ENCODE measurements around the gene ERI3.

Gene ERI3

GRCh38 chr1:44259090-44259489 lies 96.0 kb downstream of the ERI3 start:
- DNase-seq = no peak

GRCh38 chr1:44256762-44257554 lies 98.1 kb downstream of the ERI3 start:
- DNase-seq = no peak

GRCh38 chr1:44254392-44254910 lies 100.6 kb downstream of the ERI3 start:
- DNase-seq = no peak

- DNase-seq = no peak
Observed at GRCh38 chr1:44251989-44252671, 102.9 kb downstream of the ERI3 start.

DNA sequence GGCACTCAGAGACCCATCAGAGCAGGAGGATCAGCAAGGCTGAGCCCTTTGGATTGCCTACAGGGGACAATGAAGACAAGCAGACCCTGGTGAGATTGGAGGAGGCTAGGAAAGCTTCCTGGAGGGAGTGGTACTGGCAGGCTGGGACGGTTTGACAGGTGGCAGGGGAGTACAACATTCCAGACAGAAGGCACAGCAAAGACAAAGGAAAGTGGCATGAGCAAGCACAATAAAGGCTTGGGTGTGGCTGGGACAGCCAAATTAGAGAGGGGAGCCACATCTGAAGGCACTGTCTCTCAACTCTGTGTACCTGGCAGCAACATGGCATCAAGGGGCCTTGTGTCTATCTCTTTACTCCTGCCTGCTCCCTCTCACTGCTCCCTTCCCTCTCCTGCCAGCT lies 103.6 kb downstream of the ERI3 start:
- no peak for DNase-seq

GRCh38 chr1:44250068-44250781 lies 104.8 kb downstream of the ERI3 start:
- DNase-seq = no peak

- no peak for DNase-seq
Observed at GRCh38 chr1:44249543-44249942, 105.5 kb downstream of the ERI3 start.

- no peak for DNase-seq
Observed at GRCh38 chr1:44246806-44247205, 108.3 kb downstream of the ERI3 start.

DNA sequence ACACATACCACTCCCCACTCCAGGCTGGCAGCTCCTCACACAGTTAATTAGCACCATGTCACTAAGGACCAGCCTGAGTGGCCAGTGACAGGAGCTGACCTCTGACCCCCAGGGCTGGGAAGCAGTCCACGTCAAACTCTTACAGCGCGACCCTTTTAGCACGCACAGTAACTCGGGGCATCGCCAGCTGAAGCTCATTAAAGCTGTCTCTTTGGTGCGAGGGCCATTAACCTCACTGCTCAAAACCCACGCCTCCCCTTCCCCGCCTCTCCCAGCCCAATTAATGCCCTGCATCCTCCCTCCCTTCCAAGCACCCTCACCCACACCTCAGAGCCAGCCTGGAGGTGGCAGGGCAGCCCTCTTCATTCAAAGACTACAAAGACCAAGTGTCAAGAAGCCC lies 110.1 kb downstream of the ERI3 start:
- DNase-seq = no peak

- no peak for DNase-seq
Observed at GRCh38 chr1:44243782-44244495, 111.1 kb downstream of the ERI3 start.

DNA sequence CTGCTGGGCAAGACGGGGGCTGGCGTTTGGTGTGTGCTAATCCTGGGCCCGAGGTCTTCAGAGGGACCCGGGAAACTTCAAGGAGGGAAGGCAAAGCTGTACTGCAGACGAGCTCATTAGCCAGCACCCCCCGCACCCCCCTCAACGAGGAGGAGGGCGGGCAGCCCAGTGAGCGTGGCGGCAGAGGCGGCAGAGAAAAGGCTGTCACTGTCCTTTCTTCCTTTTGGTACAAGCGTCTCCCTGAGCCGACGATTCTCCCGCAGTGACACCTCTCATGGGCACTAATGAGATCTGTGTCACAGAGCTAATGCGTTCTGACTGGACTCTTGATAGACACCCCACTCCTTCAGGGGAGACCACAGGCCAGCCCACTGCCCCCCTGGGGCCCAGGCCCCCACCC lies 112.3 kb downstream of the ERI3 start:
- DNase-seq = no peak

DNA sequence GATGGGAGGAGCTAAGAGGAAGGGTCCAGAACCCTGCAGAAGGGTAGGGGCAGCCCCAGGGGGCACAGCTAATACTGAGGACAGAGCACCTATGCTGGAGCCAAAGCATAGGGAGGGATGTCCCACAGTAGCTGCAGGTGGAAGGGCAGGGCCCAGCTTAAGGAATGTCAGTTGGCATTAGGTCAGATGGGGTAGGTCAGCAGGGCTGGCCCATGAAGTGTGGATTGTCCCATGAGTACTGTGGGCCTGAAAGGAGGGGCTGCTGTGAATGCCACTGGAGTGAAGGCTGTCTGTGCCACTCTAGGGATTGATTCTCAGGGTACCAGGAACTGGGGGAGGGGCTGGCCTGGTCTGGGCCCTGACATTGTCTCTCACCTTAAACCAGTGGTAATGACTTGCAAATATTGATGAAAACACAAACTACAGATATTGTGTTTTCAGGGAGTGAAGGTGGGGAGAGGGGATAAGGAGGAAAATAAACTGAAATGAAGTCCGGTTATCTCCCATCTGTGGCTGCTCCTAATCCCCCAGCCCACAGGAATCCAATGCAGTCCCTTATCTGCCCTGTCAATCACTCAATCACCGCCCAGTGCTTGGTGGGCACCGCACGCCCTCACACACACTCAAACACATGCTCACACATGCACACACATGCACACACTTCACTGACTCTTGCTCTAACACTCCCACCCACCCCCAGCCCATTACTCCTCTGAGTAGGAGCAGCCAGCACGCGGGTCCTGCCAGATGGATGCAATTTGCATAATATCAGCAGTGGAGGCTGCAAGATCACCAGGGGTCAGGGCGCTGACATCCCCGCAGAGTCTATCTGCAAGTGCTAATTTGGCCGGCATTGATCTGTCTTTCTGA lies 114.0 kb downstream of the ERI3 start:
- DNase-seq = no peak

- no peak for DNase-seq
Observed at GRCh38 chr1:44239961-44240371, 115.1 kb downstream of the ERI3 start.

GRCh38 chr1:44239331-44239960 lies 115.6 kb downstream of the ERI3 start:
- no peak for DNase-seq

DNA sequence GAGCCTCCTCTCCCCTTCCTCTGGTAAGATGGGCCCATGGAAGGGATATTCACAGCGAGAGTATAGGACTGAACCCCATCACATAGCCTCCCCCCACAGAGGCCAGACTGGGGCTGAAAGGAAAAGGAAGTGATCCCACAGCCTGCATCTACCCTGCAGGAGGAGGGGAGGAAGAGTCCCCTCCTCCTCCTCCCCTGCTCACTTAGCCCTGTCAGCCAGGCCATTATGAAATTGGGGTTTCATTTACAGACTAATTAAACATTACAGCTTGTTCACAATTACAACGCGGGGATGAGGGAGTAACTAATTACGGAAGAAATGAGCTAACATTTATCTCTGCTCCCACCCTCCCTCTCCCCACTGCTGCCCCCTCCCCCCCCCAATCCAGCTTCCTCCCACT lies 116.4 kb downstream of the ERI3 start:
- DNase-seq = no peak

DNA sequence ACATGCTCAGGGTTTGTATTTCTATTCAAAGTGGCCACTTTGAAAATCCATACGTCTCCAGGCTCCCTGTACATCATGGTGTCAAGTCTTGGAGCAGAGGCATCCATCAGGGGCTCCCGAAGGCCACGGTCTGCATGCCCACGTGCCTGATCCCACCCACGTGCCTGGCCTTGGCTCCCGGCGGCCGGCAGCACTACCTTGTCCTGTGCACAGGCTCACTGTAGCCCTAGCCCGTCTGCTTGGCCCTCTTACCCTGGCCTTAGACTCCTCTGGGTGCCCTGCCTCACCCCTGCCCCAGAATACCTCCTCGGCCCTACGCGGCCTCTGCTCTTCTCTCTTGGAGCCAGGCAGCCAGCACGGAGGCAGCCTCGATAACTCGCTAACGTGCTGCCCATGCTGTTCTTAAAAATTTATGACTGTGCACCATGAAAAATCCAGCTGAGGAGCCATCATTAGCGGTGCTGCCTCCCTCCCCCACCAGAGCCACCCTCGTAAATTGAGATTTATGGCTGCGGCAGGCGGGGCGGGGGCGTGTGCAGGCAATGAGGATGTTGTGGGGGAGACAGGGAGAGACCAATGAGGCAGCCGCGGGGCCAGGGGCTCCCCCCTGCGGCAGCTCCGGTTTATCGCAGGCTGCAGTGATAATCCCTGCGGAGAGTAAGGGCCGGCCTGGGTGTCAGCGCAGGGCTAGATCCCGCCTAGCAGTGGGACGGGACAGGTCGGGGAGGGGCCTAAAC lies 117.2 kb downstream of the ERI3 start:
- no peak for DNase-seq

DNA sequence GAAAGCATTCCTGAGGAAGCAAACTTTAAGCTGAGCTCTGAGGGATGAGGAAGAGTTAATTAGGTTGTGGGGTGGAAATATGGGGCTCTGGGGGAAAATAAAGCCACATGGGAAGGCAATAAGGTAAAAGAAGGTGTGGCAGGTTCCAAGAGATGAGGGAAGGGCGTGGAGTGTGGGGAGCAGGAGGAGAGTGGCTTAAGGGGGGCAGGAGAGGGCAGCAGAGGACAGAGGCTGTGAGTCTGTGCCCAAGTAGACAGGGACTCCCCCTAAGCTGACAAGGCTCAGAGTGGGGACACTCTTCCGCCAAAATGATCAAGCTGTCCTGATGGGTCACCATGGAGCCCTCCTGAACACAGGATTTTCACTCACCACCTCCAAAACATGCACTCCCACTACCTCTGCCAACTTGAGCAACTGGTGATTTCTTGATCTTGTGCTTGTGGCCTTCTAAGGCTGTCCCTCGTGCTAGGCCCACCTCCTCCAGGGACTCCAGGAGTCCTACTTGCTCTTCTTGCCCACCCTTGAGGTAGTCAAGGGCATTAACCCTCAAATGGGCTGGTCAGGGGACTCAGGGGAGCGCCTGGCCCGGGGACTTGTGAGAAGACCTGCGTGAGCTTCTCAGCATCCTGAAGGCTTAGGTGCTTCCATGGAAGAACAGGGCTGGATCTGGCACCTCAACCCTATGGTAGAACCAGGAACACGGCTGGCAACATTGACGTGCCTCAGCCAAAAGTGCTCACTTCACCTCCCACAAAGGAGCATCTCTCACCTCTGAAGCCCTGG lies 118.4 kb downstream of the ERI3 start:
- no peak for DNase-seq

- DNase-seq = no peak
Observed at GRCh38 chr1:44235808-44236207, 119.2 kb downstream of the ERI3 start.

DNA sequence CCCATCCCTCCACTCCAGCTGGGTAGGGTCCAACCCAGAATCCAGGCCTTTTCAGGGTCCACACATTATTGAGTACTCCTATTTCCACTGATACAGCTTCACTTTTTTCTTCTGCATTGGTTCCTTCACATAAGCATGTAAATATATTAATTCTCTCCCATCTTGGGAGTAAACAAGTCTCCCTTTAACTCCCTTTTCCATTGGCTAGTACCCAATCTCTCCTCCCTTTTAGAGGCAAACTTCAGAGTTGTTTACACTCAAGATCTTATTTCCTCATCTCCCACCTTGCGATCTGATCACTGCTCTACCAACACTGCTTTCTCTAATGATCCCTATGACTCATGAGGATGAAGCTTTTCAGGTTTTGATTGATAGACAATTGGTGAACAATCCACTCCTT lies 121.5 kb downstream of the ERI3 start:
- DNase-seq = no peak

GRCh38 chr1:44230796-44231195 lies 124.3 kb downstream of the ERI3 start:
- DNase-seq = no peak
